Kidney glomerular epithelial cell (primary cell): ENCODE results near the gene SPC25.
"Not testable (repeated sequence)": the region's sequence is repeated elsewhere in the genome, so short reads cannot be mapped to it uniquely, and the experiment has no call there.

ENCODE experiments used
- DNase-seq: peaks from one replicate; lab custom pipeline; 2025; lab: John Stamatoyannopoulos, UW

Gene SPC25

GRCh38 chr2:168901003-168901402 lies 10.8 kb upstream of the SPC25 start, which contains the start of gene G6PC2:
Gene G6PC2 (plus strand): TSS chr2:168901291. CDS start chr2:168901332, 41 bp downstream.
- no peak for DNase-seq

- no peak for DNase-seq
Measured at GRCh38 chr2:168897449-168897848, 7.2 kb upstream of the SPC25 start.

GRCh38 chr2:168896783-168897182 lies 6.6 kb upstream of the SPC25 start:
- DNase-seq = no peak

GRCh38 chr2:168895771-168896170 lies 5.5 kb upstream of the SPC25 start:
- DNase-seq = peak; percentile 3

GRCh38 chr2:168894720-168895119 lies 4.5 kb upstream of the SPC25 start:
- DNase-seq = no peak

GRCh38 chr2:168894101-168894500 lies 3.9 kb upstream of the SPC25 start:
- no peak for DNase-seq

- DNase-seq = no peak
Measured at GRCh38 chr2:168892327-168892726, 2.1 kb upstream of the SPC25 start.

- no peak for DNase-seq
Measured at GRCh38 chr2:168889635-168890005, 610 bp downstream of the SPC25 start.

GRCh38 chr2:168884975-168885374 lies 5.3 kb downstream of the SPC25 start:
- peak; percentile 33 for DNase-seq

- not testable (repeated sequence) for DNase-seq
Measured at GRCh38 chr2:168882163-168882562, 8.1 kb downstream of the SPC25 start.

GRCh38 chr2:168874368-168875054 lies 15.7 kb downstream of the SPC25 start:
- no peak for DNase-seq

- DNase-seq = not testable (repeated sequence)
Measured at GRCh38 chr2:168870824-168871223, 19.4 kb downstream of the SPC25 start.

GRCh38 chr2:168870369-168870768 lies 19.9 kb downstream of the SPC25 start:
- not testable (repeated sequence) for DNase-seq

GRCh38 chr2:168867164-168867563 lies 23.1 kb downstream of the SPC25 start:
- not testable (repeated sequence) for DNase-seq

GRCh38 chr2:168858146-168858545 lies 32.1 kb downstream of the SPC25 start:
- DNase-seq = no peak

GRCh38 chr2:168855601-168856000 lies 34.6 kb downstream of the SPC25 start:
- no peak for DNase-seq

GRCh38 chr2:168854651-168855050 lies 35.6 kb downstream of the SPC25 start:
- DNase-seq = no peak

GRCh38 chr2:168853471-168853870 lies 36.8 kb downstream of the SPC25 start:
- no peak for DNase-seq

- DNase-seq = no peak
Measured at GRCh38 chr2:168852481-168852880, 37.7 kb downstream of the SPC25 start.

GRCh38 chr2:168851674-168852320 lies 38.4 kb downstream of the SPC25 start:
- peak; percentile 34 for DNase-seq

GRCh38 chr2:168850846-168851245 lies 39.4 kb downstream of the SPC25 start:
- no peak for DNase-seq

- peak; percentile 21 for DNase-seq
Measured at GRCh38 chr2:168849610-168850009, 40.6 kb downstream of the SPC25 start.

GRCh38 chr2:168848225-168848624 lies 42.0 kb downstream of the SPC25 start:
- no peak for DNase-seq

- no peak for DNase-seq
Measured at GRCh38 chr2:168843253-168843652, 47.0 kb downstream of the SPC25 start.
